ENCODE data around the gene ZBTB24. TPM values are rescaled to one million over a fixed set of nuclear protein-coding genes. Genes with fewer than 3 reads are reported as not detected.

The ZBTB24 gene
- total RNA-seq, 1 donor from 2014 or later = 11.4 TPM

- H3K4me3 Mint-ChIP-seq (ENCODE audit: low read depth) = peak overlapping the region; percentile 94
These were observed 2.0 kb downstream of the ZBTB24 start for GRCh38 chr6:109480993-109481480.

GRCh38 chr6:109478841-109479624 is 4.0 kb downstream of the ZBTB24 start:
- Mint-ChIP-seq H3K27me3 (peaks cover 4% of the 10 kb centered on the region), H3K9me3 (ENCODE audit: low read depth) (no peaks in the 10 kb centered on the region), H3K4me1 (ENCODE audit: low read depth) (peaks cover 54% of the 10 kb centered on the region), H3K36me3 (ENCODE audit: insufficient read depth) (peaks cover 31% of the 10 kb centered on the region), H3K27ac (peak overlapping the region; percentile 97), H3K4me3 (ENCODE audit: low read depth) (peak overlapping the region; percentile 45)
- no peak for DNase-seq (ENCODE audit: low spot score, unreplicated experiment)
- no peak for TF ChIP-seq CTCF (IDR thresholded peaks at IDR 0.05; ENCODE audit: unreplicated experiment)

More at GRCh38 chr6:109480993-109481480, 2.0 kb downstream of the ZBTB24 start:
- Mint-ChIP-seq H3K4me1 (ENCODE audit: low read depth) (peaks cover 47% of the 10 kb centered on the region), H3K9me3 (ENCODE audit: low read depth) (no peaks in the 10 kb centered on the region), H3K36me3 (ENCODE audit: insufficient read depth) (peaks cover 19% of the 10 kb centered on the region), H3K27me3 (peaks cover 17% of the 10 kb centered on the region), H3K27ac (no peak overlapping the region)
- no peak for TF ChIP-seq CTCF (IDR thresholded peaks at IDR 0.05; ENCODE audit: unreplicated experiment)
- DNase-seq (ENCODE audit: low spot score, unreplicated experiment) = no peak

- peaks cover 54% of the 10 kb centered on the region for H3K4me1 Mint-ChIP-seq (ENCODE audit: low read depth)
- H3K27me3 Mint-ChIP-seq = no peaks in the 10 kb centered on the region
- no peak for DNase-seq (ENCODE audit: low spot score, unreplicated experiment)
- no peak for TF ChIP-seq CTCF (IDR thresholded peaks at IDR 0.05; ENCODE audit: unreplicated experiment)
- peaks cover 34% of the 10 kb centered on the region for H3K36me3 Mint-ChIP-seq (ENCODE audit: insufficient read depth)
- no peaks in the 10 kb centered on the region for H3K9me3 Mint-ChIP-seq (ENCODE audit: low read depth)
- peak overlapping the region; percentile 97 for H3K27ac Mint-ChIP-seq
- H3K4me3 Mint-ChIP-seq (ENCODE audit: low read depth) = peak overlapping the region; percentile 45
These were observed 4.7 kb downstream of the ZBTB24 start for GRCh38 chr6:109478222-109478805.

DNA sequence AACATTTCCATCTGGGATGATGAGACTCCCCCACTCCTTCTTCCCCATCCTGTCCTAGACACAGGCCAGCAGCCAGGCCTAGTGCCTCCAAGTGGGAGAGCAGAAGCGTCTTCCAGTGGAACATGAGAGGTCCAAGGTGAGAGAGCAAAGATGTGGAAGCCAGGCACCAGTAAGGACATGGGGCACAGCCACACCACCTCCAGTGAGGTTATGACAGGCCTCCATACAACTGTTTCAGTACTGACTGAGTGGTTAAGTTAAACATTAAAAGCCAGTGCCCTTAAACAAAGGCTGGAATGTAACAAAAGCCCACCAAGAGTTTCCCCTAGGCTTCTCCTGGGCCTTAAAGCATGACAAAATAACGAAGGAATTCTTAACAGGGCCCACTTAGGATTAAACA is 5.3 kb downstream of the ZBTB24 start:
- peak overlapping the region; percentile 97 for H3K27ac Mint-ChIP-seq
- TF ChIP-seq CTCF (IDR thresholded peaks at IDR 0.05; ENCODE audit: unreplicated experiment) = no peak

DNA sequence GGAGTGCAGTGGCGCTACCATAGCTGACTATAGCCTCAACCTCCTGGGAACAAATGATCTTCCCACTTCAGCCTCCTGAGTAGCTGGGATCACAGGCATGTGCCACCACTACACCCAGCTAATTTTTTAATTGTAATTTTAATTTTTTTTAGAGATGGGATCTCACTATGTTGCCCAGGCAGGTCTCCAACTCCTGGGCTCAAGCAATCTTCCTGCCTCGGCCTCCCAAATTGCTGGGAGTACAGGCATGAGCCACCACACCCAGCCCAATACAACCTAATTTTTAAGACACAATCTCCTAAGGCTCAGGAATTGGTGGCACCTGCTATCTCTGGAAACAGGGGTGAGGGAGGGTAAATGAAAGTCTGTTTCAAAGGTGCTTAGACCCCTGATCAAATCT is 5.8 kb downstream of the ZBTB24 start:
- peaks cover 52% of the 10 kb centered on the region for H3K4me1 Mint-ChIP-seq (ENCODE audit: low read depth)
- peak overlapping the region; percentile 45 for H3K4me3 Mint-ChIP-seq (ENCODE audit: low read depth)
- H3K27ac Mint-ChIP-seq = peak overlapping the region; percentile 97
- no peak for TF ChIP-seq CTCF (IDR thresholded peaks at IDR 0.05; ENCODE audit: unreplicated experiment)
- no peak for DNase-seq (ENCODE audit: low spot score, unreplicated experiment)
- H3K27me3 Mint-ChIP-seq = no peaks in the 10 kb centered on the region
- peaks cover 41% of the 10 kb centered on the region for H3K36me3 Mint-ChIP-seq (ENCODE audit: insufficient read depth)
- H3K9me3 Mint-ChIP-seq (ENCODE audit: low read depth) = no peaks in the 10 kb centered on the region

More for the DNA sequence above, 5.3 kb downstream of the ZBTB24 start:
- Mint-ChIP-seq H3K4me1 (ENCODE audit: low read depth) (peaks cover 54% of the 10 kb centered on the region), H3K9me3 (ENCODE audit: low read depth) (no peaks in the 10 kb centered on the region), H3K36me3 (ENCODE audit: insufficient read depth) (peaks cover 38% of the 10 kb centered on the region), H3K27me3 (no peaks in the 10 kb centered on the region), H3K4me3 (ENCODE audit: low read depth) (peak overlapping the region; percentile 45)
- no peak for DNase-seq (ENCODE audit: low spot score, unreplicated experiment)

All from progenitor cell of endocrine pancreas (in vitro differentiated cells).